ENCODE data around the gene RAVER2. TPM values are rescaled to one million over a fixed set of nuclear protein-coding genes. Genes with fewer than 3 reads are reported as not detected.
A peak's percentile ranks its signal among the peaks of the same experiment; 100 is the strongest.
"Not testable (repeated sequence)": the region's sequence is repeated elsewhere in the genome, so short reads cannot be mapped to it uniquely, and the experiment has no call there.

The RAVER2 gene
- total RNA-seq, 1 donor, result 9.1 TPM

DNA sequence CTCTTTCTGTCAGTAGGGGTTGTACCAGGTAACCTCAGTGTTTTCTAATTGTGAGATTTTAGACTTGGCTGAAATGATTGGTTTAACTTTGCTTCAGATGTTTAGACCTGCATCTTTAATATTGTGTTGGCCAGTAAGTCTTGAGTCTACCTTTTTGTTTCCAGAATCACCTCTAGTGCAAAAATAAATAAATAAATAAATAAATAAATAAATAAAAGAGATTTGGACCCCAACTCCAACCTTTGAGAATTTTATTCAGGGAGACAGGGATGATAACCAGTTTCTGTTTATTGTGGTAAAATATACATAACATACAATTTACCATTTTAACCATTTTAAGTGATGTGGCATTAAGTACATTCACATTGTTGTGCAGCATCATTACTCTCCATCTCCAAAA, 64.4 kb downstream of the RAVER2 start:
- DNase-seq (ENCODE audit: low read depth), result no peak
- no peak overlapping the region for H3K4me3 ChIP-seq (ENCODE audit: low read depth, low read length)
- TF ChIP-seq, protein P1, sequence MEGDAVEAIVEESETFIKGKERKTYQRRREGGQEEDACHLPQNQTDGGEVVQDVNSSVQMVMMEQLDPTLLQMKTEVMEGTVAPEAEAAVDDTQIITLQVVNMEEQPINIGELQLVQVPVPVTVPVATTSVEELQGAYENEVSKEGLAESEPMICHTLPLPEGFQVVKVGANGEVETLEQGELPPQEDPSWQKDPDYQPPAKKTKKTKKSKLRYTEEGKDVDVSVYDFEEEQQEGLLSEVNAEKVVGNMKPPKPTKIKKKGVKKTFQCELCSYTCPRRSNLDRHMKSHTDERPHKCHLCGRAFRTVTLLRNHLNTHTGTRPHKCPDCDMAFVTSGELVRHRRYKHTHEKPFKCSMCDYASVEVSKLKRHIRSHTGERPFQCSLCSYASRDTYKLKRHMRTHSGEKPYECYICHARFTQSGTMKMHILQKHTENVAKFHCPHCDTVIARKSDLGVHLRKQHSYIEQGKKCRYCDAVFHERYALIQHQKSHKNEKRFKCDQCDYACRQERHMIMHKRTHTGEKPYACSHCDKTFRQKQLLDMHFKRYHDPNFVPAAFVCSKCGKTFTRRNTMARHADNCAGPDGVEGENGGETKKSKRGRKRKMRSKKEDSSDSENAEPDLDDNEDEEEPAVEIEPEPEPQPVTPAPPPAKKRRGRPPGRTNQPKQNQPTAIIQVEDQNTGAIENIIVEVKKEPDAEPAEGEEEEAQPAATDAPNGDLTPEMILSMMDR (IDR thresholded peaks at IDR 0.05; ENCODE audit: insufficient read depth, low read depth, low read length), result no peak

DNA sequence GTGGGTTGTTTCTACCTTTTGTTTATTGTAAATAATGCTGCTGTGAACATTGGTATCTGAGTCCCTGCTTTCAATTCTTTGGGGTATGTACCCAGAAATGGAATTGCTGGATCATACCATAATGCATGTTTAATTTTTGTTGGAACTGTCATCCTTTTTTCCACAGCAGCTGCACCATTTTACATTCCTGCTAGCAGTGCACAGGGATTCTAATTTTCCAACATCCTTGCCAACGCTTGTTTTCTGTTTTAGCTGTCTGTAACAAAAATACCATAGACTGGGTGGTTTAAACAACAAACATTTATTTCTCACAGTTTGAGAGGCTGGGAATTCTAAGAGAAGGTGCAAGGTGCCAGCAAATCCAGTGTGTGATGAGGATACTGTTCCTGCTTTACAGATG, 65.1 kb downstream of the RAVER2 start:
- TF ChIP-seq, protein P1 (IDR thresholded peaks at IDR 0.05; ENCODE audit: insufficient read depth, low read depth, low read length), result no peak
- no peak overlapping the region for H3K4me3 ChIP-seq (ENCODE audit: low read depth, low read length)
- no peak for DNase-seq (ENCODE audit: low read depth)

DNA sequence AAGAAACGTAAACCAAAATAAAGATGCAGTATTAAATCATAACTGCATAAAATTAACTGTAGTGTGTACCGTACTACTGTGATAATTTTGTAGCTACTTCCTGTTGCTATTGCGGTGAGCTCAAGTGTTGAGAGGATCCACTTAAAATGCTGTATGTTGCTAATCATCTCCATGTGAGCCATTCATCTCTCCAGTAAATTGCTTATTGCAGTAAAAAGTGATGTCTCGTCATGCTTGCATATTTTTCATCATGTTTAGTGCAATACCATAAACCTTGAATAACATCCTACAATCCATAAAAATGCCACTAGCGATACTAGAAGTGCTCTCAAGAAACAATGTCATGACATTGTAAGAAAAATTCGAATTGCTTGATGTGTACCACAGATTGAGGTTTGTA, 66.3 kb downstream of the RAVER2 start:
- DNase-seq (ENCODE audit: low read depth), result no peak
- H3K4me3 ChIP-seq (ENCODE audit: low read depth, low read length), result no peak overlapping the region
- TF ChIP-seq, protein P1 (IDR thresholded peaks at IDR 0.05; ENCODE audit: insufficient read depth, low read depth, low read length), result no peak

DNA sequence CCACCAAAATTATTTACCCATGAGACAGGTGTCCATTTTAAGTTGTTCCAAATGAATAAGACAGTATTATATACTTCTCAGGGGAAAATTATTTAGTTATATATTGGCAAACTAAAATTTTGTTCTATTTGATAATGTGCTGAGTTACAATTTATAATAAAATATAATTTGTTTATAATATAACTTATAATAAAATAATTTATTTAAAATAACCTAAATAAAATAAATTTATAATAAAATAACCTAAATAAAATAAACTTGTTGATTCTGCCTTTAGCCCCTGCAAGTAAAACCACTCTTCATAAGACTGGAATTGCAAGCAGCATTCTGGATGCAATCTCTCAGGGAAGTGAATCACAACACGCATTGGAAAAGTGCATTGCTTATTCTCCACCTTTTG, 69.6 kb downstream of the RAVER2 start:
- TF ChIP-seq, protein P1 (IDR thresholded peaks at IDR 0.05; ENCODE audit: insufficient read depth, low read depth, low read length), result no peak
- DNase-seq (ENCODE audit: low read depth), result no peak
- no peak overlapping the region for H3K4me3 ChIP-seq (ENCODE audit: low read depth, low read length)

DNA sequence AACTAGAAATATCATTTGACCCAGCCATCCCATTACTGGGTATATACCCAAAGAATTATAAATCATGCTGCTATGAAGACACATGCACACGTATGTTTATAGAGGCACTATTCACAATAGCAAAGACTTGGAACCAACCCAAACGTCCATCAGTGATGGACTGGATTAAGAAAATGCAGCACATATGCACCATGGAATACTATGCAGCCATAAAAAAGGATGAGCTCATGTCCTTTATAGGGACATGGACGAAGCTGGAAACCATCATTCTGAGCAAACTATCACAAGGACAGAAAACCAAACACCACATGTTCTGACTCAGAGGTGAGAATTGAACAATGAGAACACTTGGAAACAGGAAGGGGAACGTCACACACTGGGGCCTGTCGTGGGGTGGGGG, 72.5 kb downstream of the RAVER2 start:
- not testable (repeated sequence) for DNase-seq (ENCODE audit: low read depth); H3K4me3 ChIP-seq (ENCODE audit: low read depth, low read length)

DNA sequence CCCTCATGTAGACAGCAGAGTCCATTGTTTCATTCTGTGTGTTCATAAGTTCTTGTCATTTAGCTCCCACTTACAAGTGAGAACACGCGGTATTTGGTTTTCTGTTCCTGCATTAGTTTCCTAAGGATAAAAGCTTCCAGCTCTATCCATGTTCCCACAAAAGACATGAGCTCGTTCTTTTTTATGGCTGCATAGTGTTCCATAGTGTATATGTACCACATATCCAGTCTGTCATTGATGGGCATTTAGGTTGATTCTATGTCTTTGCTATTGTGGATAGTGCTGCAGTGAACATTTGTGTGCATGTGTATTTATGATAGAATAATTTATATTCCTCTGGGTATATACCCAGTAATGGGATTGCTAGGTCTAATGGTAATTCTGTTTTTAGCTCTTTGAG, 75.7 kb downstream of the RAVER2 start:
- not testable (repeated sequence) for DNase-seq (ENCODE audit: low read depth); H3K4me3 ChIP-seq (ENCODE audit: low read depth, low read length)

DNA sequence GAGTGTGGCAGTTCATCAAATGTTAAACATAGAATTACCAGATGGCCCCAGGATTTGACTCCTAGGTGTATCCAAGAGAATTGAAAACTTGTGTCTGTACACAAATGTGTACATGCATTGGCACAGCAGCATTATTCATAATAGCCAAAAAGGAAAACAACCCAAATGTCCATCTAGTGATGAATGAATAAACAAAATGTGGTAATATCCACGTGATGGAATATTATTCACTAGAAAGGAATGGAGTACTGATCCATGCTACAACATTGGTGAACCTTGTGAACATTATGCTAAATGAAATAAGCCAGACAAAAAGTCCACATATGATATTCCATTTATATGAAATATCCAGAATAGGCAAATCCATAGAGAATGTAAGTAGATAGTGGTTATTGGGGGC, 77.7 kb downstream of the RAVER2 start:
- no peak overlapping the region for H3K4me3 ChIP-seq (ENCODE audit: low read depth, low read length)
- DNase-seq (ENCODE audit: low read depth), result peak; percentile 47
- TF ChIP-seq, protein P1 (IDR thresholded peaks at IDR 0.05; ENCODE audit: insufficient read depth, low read depth, low read length), result no peak

DNA sequence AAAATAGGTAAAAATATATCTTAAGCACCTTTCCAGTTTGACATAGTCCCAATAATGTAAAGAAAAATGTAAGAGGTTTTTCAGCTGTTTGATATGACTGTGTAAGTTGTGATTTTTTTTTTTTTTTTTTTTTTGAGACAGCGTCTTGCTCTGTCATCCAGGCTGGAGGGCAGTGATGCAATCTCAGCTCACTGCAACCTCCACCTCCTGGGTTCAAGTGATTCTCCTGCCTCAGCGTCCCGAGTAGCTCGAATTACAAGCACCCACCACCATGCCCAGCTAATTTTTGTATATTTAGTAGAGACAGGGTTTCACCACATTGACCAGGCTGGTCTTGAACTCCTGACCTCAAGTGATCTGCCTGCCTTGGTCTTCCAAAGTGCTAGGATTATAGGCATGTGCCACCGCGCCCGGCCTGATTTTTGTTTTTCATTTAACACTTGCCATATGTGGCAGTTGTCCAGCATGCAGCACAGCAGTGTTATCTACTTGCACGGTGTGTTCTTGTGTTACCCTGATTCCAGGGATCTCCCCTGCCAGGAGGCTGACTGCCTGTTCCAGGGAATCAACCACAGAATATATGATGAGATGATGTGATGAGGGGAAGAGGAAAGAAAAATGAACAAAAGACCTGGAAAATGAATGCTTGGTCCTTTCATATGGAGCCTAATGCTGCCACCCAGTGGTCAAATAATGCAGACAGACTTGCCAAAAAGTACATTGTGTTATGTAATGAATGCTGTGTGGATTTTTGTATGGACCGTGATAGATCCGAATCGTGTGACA, 79.0 kb downstream of the RAVER2 start:
- no peak overlapping the region for H3K4me3 ChIP-seq (ENCODE audit: low read depth, low read length)
- TF ChIP-seq, protein P1 (IDR thresholded peaks at IDR 0.05; ENCODE audit: insufficient read depth, low read depth, low read length), result peak; percentile 76
- DNase-seq (ENCODE audit: low read depth), result peak; percentile 83

Data from fibroblast of villous mesenchyme (primary cell).